ENCODE data around the gene AQP2. TPM values are rescaled to one million over a fixed set of nuclear protein-coding genes. Genes with fewer than 3 reads are reported as not detected.

AQP2 gene
- total and polyA plus RNA-seq, 2 donors from 2014 or later, result 122 to 666 TPM

DNA sequence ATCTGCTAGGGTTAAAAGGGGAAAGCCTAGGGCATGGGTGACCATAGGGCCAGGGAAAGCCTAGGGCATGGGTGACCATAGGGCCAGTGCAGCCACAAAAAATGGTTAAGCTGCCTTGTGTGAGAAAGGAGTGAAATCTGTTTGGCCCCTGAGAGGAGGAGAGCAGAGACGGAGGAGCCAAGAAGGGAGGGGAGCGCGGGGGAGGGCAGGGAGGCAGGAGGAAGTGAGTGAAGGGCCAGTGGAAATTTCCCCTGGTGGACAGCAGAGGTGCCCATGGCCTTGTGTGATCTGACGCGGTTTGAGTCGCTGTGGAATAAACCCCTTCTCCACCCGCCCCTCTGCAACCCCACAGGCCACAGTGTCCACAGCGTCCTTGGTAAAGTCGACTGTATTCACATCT is 21.6 kb downstream of the AQP2 start:
- FAIRE-seq, result no peak

DNA sequence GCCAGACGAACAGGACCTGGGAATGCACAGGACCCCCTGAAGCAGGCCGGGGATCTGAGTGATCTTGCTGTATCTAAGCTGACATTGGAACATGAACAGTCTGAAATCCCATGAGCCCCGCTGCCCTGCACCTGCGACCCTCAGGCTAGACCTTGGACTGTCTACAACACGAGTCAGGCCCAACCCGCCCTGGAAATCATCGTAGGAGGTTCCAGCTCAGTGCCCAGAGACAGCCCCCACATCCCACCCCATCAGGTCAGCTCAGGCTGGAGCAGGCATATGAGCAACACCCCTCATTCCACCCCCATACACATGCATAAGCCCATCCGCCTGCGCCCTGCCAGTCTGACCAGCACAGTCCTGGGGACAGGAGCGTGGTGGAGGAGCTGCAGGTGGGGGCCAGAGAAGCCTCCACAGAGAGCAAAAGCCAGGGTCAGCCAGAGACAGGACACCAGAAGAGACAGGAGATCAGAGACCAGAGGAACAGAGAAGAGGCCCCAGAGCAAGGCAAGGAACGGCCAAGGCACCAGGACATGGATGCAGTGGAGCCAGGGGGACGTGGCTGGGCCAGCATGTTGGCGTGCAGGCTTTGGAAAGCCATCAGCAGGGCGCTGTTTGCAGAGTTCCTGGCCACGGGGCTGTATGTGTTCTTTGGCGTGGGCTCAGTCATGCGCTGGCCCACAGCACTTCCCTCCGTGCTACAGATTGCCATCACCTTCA is 22.3 kb downstream of the AQP2 start, which contains the start of gene AQP6:
AQP6 (plus strand) TSS at position 307 of the 720 bp plus-strand sequence; CDS start at position 534, 227 bp downstream.
- Histone ChIP-seq H3K4me3 (ENCODE audit: low read length in 3 of 3) (no peak within 1 kb of the TSS), H3K9ac (ENCODE audit: low read length in 3 of 3) (no peak within 1 kb of the TSS), H3K36me3 (ENCODE audit: control insufficient read depth in 2 of 3, insufficient read depth in 3 of 3, low read length in 3 of 3) (no peaks in the 10 kb centered on the region), H3K9me3 (ENCODE audit: control insufficient read depth in 2 of 3, insufficient read depth in 1 of 3, low read length in 3 of 3) (no peaks in the 10 kb centered on the region), H3K27ac (ENCODE audit: low read depth in 2 of 2, low read length in 2 of 2) (no peak within 1 kb of the TSS), H3K27me3 (ENCODE audit: control insufficient read depth, insufficient read depth, low read length) (no peaks in the 10 kb centered on the region), H3K4me1 (ENCODE audit: control insufficient read depth in 2 of 3, insufficient read depth in 2 of 3, low read depth in 1 of 3, low read length in 3 of 3) (peaks cover 0 to 8% (median 2%) of the 10 kb centered on the region in 3 donors)
- DNase-seq (peak in 4 of 5 donors; percentile 49 to 78 (median 64)), FAIRE-seq (no peak)
- intact Hi-C loops (cut with DNase I), result no loop called here
- TF ChIP-seq, protein P1, sequence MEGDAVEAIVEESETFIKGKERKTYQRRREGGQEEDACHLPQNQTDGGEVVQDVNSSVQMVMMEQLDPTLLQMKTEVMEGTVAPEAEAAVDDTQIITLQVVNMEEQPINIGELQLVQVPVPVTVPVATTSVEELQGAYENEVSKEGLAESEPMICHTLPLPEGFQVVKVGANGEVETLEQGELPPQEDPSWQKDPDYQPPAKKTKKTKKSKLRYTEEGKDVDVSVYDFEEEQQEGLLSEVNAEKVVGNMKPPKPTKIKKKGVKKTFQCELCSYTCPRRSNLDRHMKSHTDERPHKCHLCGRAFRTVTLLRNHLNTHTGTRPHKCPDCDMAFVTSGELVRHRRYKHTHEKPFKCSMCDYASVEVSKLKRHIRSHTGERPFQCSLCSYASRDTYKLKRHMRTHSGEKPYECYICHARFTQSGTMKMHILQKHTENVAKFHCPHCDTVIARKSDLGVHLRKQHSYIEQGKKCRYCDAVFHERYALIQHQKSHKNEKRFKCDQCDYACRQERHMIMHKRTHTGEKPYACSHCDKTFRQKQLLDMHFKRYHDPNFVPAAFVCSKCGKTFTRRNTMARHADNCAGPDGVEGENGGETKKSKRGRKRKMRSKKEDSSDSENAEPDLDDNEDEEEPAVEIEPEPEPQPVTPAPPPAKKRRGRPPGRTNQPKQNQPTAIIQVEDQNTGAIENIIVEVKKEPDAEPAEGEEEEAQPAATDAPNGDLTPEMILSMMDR (IDR thresholded peaks at IDR 0.05; ENCODE audit: borderline replicate concordance, extremely low read depth, insufficient read depth), result no peak

More for the DNA sequence above, 21.6 kb downstream of the AQP2 start:
- peak in 1 of 5 donors; percentile 55 for DNase-seq
- Histone ChIP-seq H3K27ac (ENCODE audit: low read depth in 2 of 2, low read length in 2 of 2) (no peak overlapping the region), H3K4me1 (ENCODE audit: control insufficient read depth in 2 of 3, insufficient read depth in 2 of 3, low read depth in 1 of 3, low read length in 3 of 3) (peaks cover 0 to 15% (median 6%) of the 10 kb centered on the region in 3 donors), H3K4me3 (ENCODE audit: low read length in 3 of 3) (no peak overlapping the region), H3K27me3 (ENCODE audit: control insufficient read depth, insufficient read depth, low read length) (no peaks in the 10 kb centered on the region), H3K9me3 (ENCODE audit: control insufficient read depth in 2 of 3, insufficient read depth in 1 of 3, low read length in 3 of 3) (no peaks in the 10 kb centered on the region), H3K36me3 (ENCODE audit: control insufficient read depth in 2 of 3, insufficient read depth in 3 of 3, low read length in 3 of 3) (no peaks in the 10 kb centered on the region), H3K9ac (ENCODE audit: low read length in 3 of 3) (no peak overlapping the region)
- intact Hi-C loops (cut with DNase I), result no loop called here
- TF ChIP-seq, protein P1 (IDR thresholded peaks at IDR 0.05; ENCODE audit: borderline replicate concordance, extremely low read depth, insufficient read depth), result no peak

DNA sequence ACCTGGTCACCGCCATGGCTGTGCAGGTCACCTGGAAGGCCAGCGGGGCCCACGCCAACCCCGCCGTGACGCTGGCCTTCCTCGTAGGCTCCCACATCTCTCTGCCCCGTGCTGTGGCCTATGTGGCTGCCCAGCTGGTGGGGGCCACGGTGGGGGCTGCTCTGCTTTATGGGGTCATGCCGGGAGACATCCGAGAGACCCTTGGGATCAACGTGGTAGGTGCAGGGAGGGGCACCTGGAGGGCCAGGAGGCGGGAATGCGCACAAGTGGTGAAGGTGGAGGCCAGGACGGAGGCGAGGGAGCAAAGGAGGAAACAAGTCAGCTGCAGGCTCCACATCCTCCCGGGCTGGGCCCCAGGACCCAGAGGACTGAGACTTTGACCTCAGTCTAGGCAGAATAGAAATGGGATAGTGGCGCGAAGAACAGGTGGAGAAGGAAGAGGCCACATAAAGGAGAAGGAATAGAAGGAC is 22.9 kb downstream of the AQP2 start:
- FAIRE-seq, result no peak
- H3K27me3 ChIP-seq (ENCODE audit: control insufficient read depth, insufficient read depth, low read length), result no peaks in the 10 kb centered on the region
- peaks cover 0 to 7% (median 4%) of the 10 kb centered on the region in 3 donors for H3K4me1 ChIP-seq (ENCODE audit: control insufficient read depth in 2 of 3, insufficient read depth in 2 of 3, low read depth in 1 of 3, low read length in 3 of 3)
- H3K9me3 ChIP-seq (ENCODE audit: control insufficient read depth in 2 of 3, insufficient read depth in 1 of 3, low read length in 3 of 3), result no peaks in the 10 kb centered on the region
- no peaks in the 10 kb centered on the region for H3K36me3 ChIP-seq (ENCODE audit: control insufficient read depth in 2 of 3, insufficient read depth in 3 of 3, low read length in 3 of 3)
- intact Hi-C loops (cut with DNase I), result no loop called here
- no peak overlapping the region for H3K27ac ChIP-seq (ENCODE audit: low read depth in 2 of 2, low read length in 2 of 2)
- peak in 1 of 5 donors; percentile 55 for DNase-seq
- no peak overlapping the region for H3K9ac ChIP-seq (ENCODE audit: low read length in 3 of 3)
- TF ChIP-seq, protein P1 (IDR thresholded peaks at IDR 0.05; ENCODE audit: borderline replicate concordance, extremely low read depth, insufficient read depth), result no peak
- H3K4me3 ChIP-seq (ENCODE audit: low read length in 3 of 3), result no peak overlapping the region
